Panc1 (cell line): ENCODE data around the gene ZNF665.

Experiments used
- CTCF ChIP-seq: fragments of 450-650 bp; IDR thresholded peaks from 2 replicates; pipeline ENCODE4 v1.5.1; 2017; ENCODE audit warnings: mild to moderate bottlenecking
- POLR2AphosphoS5 ChIP-seq: IDR thresholded peaks from 2 replicates; pipeline ENCODE4 v1.6.1; 2012; ENCODE audit warnings: mild to moderate bottlenecking, low read depth, low read length, moderate library complexity
- SIN3A ChIP-seq: IDR thresholded peaks from 2 replicates; pipeline ENCODE4 v1.6.1; 2012; ENCODE audit warnings: low read depth, mild to moderate bottlenecking, low read length, moderate library complexity, borderline replicate concordance; ENCODE audit not compliant: insufficient read depth
- TCF7L2 ChIP-seq: IDR thresholded peaks from 2 replicates; pipeline ENCODE4 v1.6.1; 2011; ENCODE audit warnings: mild to moderate bottlenecking, low read depth, low read length, inconsistent platforms

- TF ChIP-seq POLR2AphosphoS5 (no peak), CTCF (no peak), TCF7L2 (no peak), SIN3A (no peak)
Measured at GRCh38 chr19:53177986-53178385, 15.2 kb downstream of the ZNF665 start.
